SK-N-SH (cell line): ENCODE measurements around the gene SIX5. TPM values are rescaled to one million over a fixed set of nuclear protein-coding genes. Genes with fewer than 3 reads are reported as not detected.

Experiments used
- CTCF ChIA-PET: fragments of 300-600, 350-600 bp; formaldehyde crosslinking; extraction: SDS; loops from one replicate; lab custom pipeline; 2021; lab: Yijun Ruan, JAX
- POLR2A ChIA-PET: fragments of 350-600 bp; sonication (Branson Sonifier 250); formaldehyde crosslinking; extraction: SDS; loops from one replicate; lab custom pipeline; 2020; ENCODE audit warnings: antibody characterized with exemption, inconsistent platforms; lab: Yijun Ruan, JAX
- DNase-seq: peaks from one replicate; pipeline ENCODE4 v3.0.0; 2012
- H2AFZ ChIP-seq: fragments of 200-600 bp; sonication (generic); 2 replicates; pipeline ENCODE4 v1.8.1; 2016; ENCODE audit warnings: antibody characterized with exemption, mild to moderate bottlenecking, low read depth
- H3F3A ChIP-seq: fragments of 200-600 bp; sonication (generic); replicated peaks from 2 replicates; pipeline ENCODE3; 2016; ENCODE audit warnings: antibody characterized with exemption, mild to moderate bottlenecking; ENCODE audit not compliant: insufficient read depth
- H3K27ac ChIP-seq, 2 experiments: fragments of 200-500 bp in 1 of 2; fragments of 200-600 bp in 1 of 2; sonication (Bioruptor generic) in 1 of 2; sonication (generic), shearing (Covaris generic) in 1 of 2; 2 replicates each; pipeline versions ENCODE4 v1.5.1 to v1.6.1; 2014 to 2016; ENCODE audit warnings: low read depth in 2 of 2, inconsistent platforms in 1 of 2, low read length in 1 of 2, mild to moderate bottlenecking in 1 of 2, mixed read lengths in 1 of 2
- H3K27me3 ChIP-seq: fragments of 200-600 bp; sonication (generic), shearing (Covaris generic); 2 replicates; pipeline ENCODE4 v1.6.1; 2016; ENCODE audit warnings: mixed run types; ENCODE audit not compliant: insufficient read depth
- H3K36me3 ChIP-seq, 2 experiments: fragments of 200-500 bp in 1 of 2; fragments of 200-600 bp in 1 of 2; sonication (Bioruptor generic) in 1 of 2; sonication (generic) in 1 of 2; replicated peaks in 1 of 2; 2 replicates each; pipeline versions ENCODE3 to v1.5.1; 2014 to 2016; ENCODE audit warnings: low read length in 1 of 2, mild to moderate bottlenecking in 1 of 2; ENCODE audit not compliant: insufficient read depth in 2 of 2, control insufficient read depth in 1 of 2
- H3K4me1 ChIP-seq, 2 experiments: fragments of 200-500 bp in 1 of 2; fragments of 200-600 bp in 1 of 2; sonication (Bioruptor generic) in 1 of 2; sonication (generic), shearing (Covaris generic) in 1 of 2; 2 replicates each; pipeline versions ENCODE4 v1.5.1 to v1.6.1; 2014 to 2016; ENCODE audit warnings: low read depth in 1 of 2, low read length in 1 of 2, mixed run types in 1 of 2; ENCODE audit not compliant: insufficient read depth in 2 of 2, control insufficient read depth in 1 of 2
- H3K4me2 ChIP-seq: fragments of 200-600 bp; sonication (generic), shearing (Covaris generic); 2 replicates; pipeline ENCODE4 v1.6.1; 2017; ENCODE audit warnings: mixed run types
- H3K4me3 ChIP-seq, 2 experiments: fragments of 200-500 bp in 1 of 2; fragments of 200-600 bp in 1 of 2; sonication (Bioruptor generic) in 1 of 2; sonication (generic), shearing (Covaris generic) in 1 of 2; 2 replicates each; pipeline versions ENCODE4 v1.5.1 to v1.8.1; 2014 to 2016; ENCODE audit warnings: low read depth in 2 of 2, inconsistent platforms in 1 of 2, low read length in 1 of 2, mild to moderate bottlenecking in 1 of 2, mixed read lengths in 1 of 2, moderate library complexity in 1 of 2
- H3K79me2 ChIP-seq: fragments of 200-600 bp; sonication (generic); 2 replicates; pipeline ENCODE4 v1.8.1; 2017; ENCODE audit warnings: mild to moderate bottlenecking; ENCODE audit not compliant: insufficient read depth
- H3K9ac ChIP-seq: fragments of 200-600 bp; sonication (generic); 2 replicates; pipeline ENCODE4 v1.6.1; 2017; ENCODE audit warnings: mixed run types
- H3K9me2 ChIP-seq: fragments of 200-600 bp; sonication (generic); 2 replicates; pipeline ENCODE4 v1.6.1; 2017; ENCODE audit warnings: mixed run types
- H3K9me3 ChIP-seq: fragments of 200-600 bp; sonication (generic); 2 replicates; pipeline ENCODE4 v1.6.1; 2017; ENCODE audit warnings: mixed run types, mild to moderate bottlenecking, moderate library complexity
- H4K20me1 ChIP-seq: fragments of 200-600 bp; sonication (generic); 2 replicates; pipeline ENCODE4 v1.6.1; 2017; ENCODE audit warnings: mild to moderate bottlenecking, mixed run types; ENCODE audit not compliant: insufficient read depth
- ELF1 ChIP-seq: IDR thresholded peaks from 2 replicates; pipeline ENCODE4 v1.4.0; 2012
- EZH2phosphoT487 ChIP-seq: fragments of 200-600 bp; sonication (generic); IDR thresholded peaks from 2 replicates; pipeline ENCODE4 v1.6.1; 2017; ENCODE audit warnings: low read depth, mixed run types, mild to moderate bottlenecking, antibody characterized with exemption, moderate library complexity, borderline replicate concordance
- GABPA ChIP-seq: IDR thresholded peaks from 2 replicates; pipeline ENCODE4 v1.4.0; 2012; ENCODE audit warnings: low read depth, mild to moderate bottlenecking
- GATA2 ChIP-seq: sonication (generic); formaldehyde crosslinking; IDR thresholded peaks from 2 replicates; pipeline ENCODE4 v1.5.0; 2020; ENCODE audit warnings: mild to moderate bottlenecking, missing genetic modification reagents
- IRF3 ChIP-seq: fragments of 150-350 bp; IDR thresholded peaks from 2 replicates; pipeline ENCODE4 v1.6.1; 2016; ENCODE audit warnings: mild to moderate bottlenecking, low read depth, low read length
- MEF2A ChIP-seq: IDR thresholded peaks from 2 replicates; pipeline ENCODE4 v1.4.0; 2012; ENCODE audit warnings: low read depth, borderline replicate concordance
- PBX3 ChIP-seq: IDR thresholded peaks from 2 replicates; pipeline ENCODE4; 2012
- POLR2AphosphoS5 ChIP-seq: IDR thresholded peaks from 2 replicates; pipeline ENCODE4 v1.6.1; 2012; ENCODE audit warnings: low read depth, low read length
- RAD21 ChIP-seq: IDR thresholded peaks from 2 replicates; pipeline ENCODE4 v1.6.1; 2012; ENCODE audit warnings: mild to moderate bottlenecking, low read length
- USF2 ChIP-seq: fragments of 150-350 bp; IDR thresholded peaks from 2 replicates; pipeline ENCODE4 v1.6.1; 2017; ENCODE audit warnings: antibody characterized with exemption, low read length, low read depth, borderline replicate concordance
- YY1 ChIP-seq: IDR thresholded peaks from 2 replicates; pipeline ENCODE4 v1.4.0; 2012; ENCODE audit warnings: low read depth, mild to moderate bottlenecking
- ZBTB33 ChIP-seq: IDR thresholded peaks from 2 replicates; pipeline ENCODE4 v1.4.0; 2012; ENCODE audit warnings: low read depth, borderline replicate concordance
- WGBS: methylation state at CpG from one replicate; pipeline ENCODE4 v1.1.6; 2017; ENCODE audit warnings: low lambda C conversion rate; 5-methylcytosine and 5-hydroxymethylcytosine counted together
- polyA plus RNA-seq, 3 experiments: library from polyadenylated mRNA; depleted of rRNA; stranded (reverse); fragments of >200 nt; gene quantifications; 2 replicates each; pipeline ENCODE4 v1.2.3, GENCODE V29; 2012
- TF ChIP-seq, protein P1 (sequence below): IDR thresholded peaks from 2 replicates; pipeline ENCODE4 v1.4.0; 2012; ENCODE audit warnings: low read depth
- TF ChIP-seq, protein P2 (sequence below): IDR thresholded peaks from 2 replicates; pipeline ENCODE4 v1.6.1; 2012; ENCODE audit warnings: mild to moderate bottlenecking, low read depth, low read length, moderate library complexity

SIX5 gene
- polyA plus RNA-seq, 1 of the 3 experiments (the other 2 are of a cell fraction), result 8.4 TPM

GRCh38 chr19:45817010-45817724 is 48.1 kb upstream of the SIX5 start (continued):
- TF ChIP-seq USF2, result no peak; the same call in 1 of the 2 replicates
- no peak; the same call in 1 of the 2 replicates for TF ChIP-seq POLR2AphosphoS5
- TF ChIP-seq RAD21, result peak; percentile 82
- TF ChIP-seq GABPA, result no peak
- TF ChIP-seq ELF1, result no peak
- no peak for TF ChIP-seq GATA2 (CRISPR knock-in tag)
- TF ChIP-seq ZBTB33, result no peak
- no peak for TF ChIP-seq EZH2phosphoT487
- TF ChIP-seq YY1, result no peak
- TF ChIP-seq, protein P1, sequence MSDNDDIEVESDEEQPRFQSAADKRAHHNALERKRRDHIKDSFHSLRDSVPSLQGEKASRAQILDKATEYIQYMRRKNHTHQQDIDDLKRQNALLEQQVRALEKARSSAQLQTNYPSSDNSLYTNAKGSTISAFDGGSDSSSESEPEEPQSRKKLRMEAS, result peak; percentile 81; the same call in 1 of the 2 replicates

DNA sequence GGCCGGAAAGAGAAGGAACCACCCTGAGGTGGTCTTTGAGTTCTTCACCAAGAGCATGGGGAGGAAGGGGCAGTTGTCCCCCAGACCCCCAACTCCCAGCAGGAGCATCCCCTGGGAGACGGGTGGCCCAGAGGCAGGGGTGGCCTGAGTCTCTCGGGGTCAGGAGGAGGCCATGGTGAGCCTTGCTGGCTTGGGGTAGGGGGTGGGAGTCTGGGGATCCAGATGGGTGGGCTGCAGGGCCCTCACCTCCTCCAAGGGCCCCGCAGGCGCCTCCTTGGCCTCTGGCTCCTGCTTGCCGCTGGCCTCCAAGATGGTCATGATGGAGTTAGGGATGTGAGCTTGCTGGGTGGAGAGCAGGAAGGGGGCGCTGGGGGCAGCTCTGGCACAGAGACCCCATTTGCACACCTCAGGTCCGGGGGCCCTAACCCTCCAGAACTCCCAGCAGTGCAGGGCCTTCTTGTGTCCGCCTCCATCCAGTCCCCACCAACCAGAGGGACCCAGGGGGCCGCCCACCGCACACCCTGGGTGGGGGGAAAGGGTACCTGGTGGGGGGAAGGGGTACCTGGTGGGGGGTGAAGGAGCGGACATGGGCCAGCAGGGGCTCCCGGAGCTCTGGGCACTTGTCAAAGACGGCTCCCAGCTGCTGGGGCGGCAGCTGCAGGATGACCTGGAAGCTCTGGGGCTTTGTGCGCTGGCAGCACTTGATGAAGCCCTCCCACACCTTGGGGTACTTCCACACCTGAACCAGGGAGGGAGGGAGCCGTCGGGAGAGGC is 47.4 kb upstream of the SIX5 start:
- no peaks in the 10 kb centered on the region for H3K79me2 ChIP-seq
- ChIA-PET POLR2A (interaction anchor here (1.0 to 1.5 kb wide), 3 partner anchors 10 to 66 kb away, joined by 3 to 9 read pairs (median 6); no protein-coding TSS in a partner anchor), CTCF (interaction anchor here (0.6 to 10.4 kb wide), 43 partner anchors 9 to 373 kb away, joined by 3 to 137 read pairs (median 5); partner anchors contain the start of genes DMPK, DMWD, FOXA3 and IRF2BP1)
- WGBS, result 97% methylated on average over 5 of the region's 18 CpGs
- H3K4me1 ChIP-seq, result peaks cover 0 to 9% of the 10 kb centered on the region in 2 experiments; a peak in 1 of 4 replicates
- H3F3A ChIP-seq, result peaks cover 9% of the 10 kb centered on the region
- no peaks in the 10 kb centered on the region for H3K9me2 ChIP-seq
- no peak overlapping the region for H3K4me3 ChIP-seq
- H3K27me3 ChIP-seq, result no peaks in the 10 kb centered on the region
- H4K20me1 ChIP-seq, result no peaks in the 10 kb centered on the region
- H3K36me3 ChIP-seq, result peaks cover 6 to 13% of the 10 kb centered on the region in 2 experiments
- H3K4me2 ChIP-seq, result no peak overlapping the region
- H3K9me3 ChIP-seq, result no peaks in the 10 kb centered on the region
- H3K9ac ChIP-seq, result no peak overlapping the region
- H3K27ac ChIP-seq, result no peak overlapping the region; a peak in 1 of 4 replicates
- peak; percentile 48 for DNase-seq
- no peak overlapping the region for H2AFZ ChIP-seq
- TF ChIP-seq MEF2A, result no peak
- TF ChIP-seq, protein P2, sequence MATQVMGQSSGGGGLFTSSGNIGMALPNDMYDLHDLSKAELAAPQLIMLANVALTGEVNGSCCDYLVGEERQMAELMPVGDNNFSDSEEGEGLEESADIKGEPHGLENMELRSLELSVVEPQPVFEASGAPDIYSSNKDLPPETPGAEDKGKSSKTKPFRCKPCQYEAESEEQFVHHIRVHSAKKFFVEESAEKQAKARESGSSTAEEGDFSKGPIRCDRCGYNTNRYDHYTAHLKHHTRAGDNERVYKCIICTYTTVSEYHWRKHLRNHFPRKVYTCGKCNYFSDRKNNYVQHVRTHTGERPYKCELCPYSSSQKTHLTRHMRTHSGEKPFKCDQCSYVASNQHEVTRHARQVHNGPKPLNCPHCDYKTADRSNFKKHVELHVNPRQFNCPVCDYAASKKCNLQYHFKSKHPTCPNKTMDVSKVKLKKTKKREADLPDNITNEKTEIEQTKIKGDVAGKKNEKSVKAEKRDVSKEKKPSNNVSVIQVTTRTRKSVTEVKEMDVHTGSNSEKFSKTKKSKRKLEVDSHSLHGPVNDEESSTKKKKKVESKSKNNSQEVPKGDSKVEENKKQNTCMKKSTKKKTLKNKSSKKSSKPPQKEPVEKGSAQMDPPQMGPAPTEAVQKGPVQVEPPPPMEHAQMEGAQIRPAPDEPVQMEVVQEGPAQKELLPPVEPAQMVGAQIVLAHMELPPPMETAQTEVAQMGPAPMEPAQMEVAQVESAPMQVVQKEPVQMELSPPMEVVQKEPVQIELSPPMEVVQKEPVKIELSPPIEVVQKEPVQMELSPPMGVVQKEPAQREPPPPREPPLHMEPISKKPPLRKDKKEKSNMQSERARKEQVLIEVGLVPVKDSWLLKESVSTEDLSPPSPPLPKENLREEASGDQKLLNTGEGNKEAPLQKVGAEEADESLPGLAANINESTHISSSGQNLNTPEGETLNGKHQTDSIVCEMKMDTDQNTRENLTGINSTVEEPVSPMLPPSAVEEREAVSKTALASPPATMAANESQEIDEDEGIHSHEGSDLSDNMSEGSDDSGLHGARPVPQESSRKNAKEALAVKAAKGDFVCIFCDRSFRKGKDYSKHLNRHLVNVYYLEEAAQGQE, result no peak
- no peak for TF ChIP-seq IRF3
- no peak for TF ChIP-seq PBX3
